ENCODE results near the gene C5orf34. TPM values are rescaled to one million over a fixed set of nuclear protein-coding genes. Genes with fewer than 3 reads are reported as not detected.

The C5orf34 gene
- total and polyA plus RNA-seq, 9 of the 15 experiments (the other 6 are each of a cell fraction or from before 2014, with no cell fraction given) = 13.2 to 32.6 (median 20.7) TPM

DNA sequence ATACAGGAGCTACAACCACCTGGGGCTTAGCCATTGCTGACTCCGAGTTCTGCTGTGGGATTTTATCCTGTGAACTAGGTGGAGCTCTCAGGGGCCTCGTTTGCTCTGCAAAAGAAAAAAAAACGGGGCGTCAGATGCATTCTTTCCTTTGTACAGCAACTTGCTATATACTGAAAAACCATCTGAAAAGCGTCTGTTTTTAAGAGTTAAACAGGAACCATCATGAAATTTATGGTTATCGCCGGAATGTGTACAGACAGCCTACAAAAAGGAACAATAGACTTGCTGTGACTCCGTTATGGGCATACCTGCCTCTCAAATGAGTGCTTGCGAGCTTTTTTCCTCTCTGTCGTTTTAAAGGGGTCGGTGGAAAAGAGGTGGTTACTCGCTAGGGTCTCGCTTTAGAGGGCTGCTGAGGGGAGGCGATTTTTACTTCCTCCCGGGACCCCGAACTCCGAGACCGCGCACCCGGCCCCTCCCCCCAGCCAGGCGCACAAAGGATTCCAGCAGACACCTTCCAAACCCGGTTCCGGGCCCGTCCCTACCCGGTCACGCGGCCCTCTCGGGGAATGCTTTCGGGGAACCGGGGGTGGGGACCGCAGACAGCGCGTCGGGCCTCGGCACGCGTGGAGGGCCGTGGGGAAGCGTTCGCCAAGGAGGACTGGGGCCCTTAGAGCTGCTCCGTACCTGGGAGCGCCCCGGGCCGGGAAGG, 41.1 kb upstream of the C5orf34 start (continued):
- TF ChIP-seq TBP (optimal IDR thresholded peaks at IDR 0.05; ENCODE audit: low read depth, low read length) (no peak), ZBTB11 (CRISPR knock-in tag; IDR thresholded peaks at IDR 0.05) (no peak), BCL6 (CRISPR knock-in tag; IDR thresholded peaks at IDR 0.05) (no peak), ESRRB (CRISPR knock-in tag; IDR thresholded peaks at IDR 0.05; ENCODE audit: borderline replicate concordance) (no peak), ZNF668 (CRISPR knock-in tag; IDR thresholded peaks at IDR 0.05) (no peak), TCF3 (CRISPR knock-in tag; IDR thresholded peaks at IDR 0.05) (no peak), ZNF407 (IDR thresholded peaks at IDR 0.05; ENCODE audit: low read depth) (no peak), HDAC6 (IDR thresholded peaks at IDR 0.05; ENCODE audit: low read depth, low read length) (no peak), ZNF197 (CRISPR knock-in tag; IDR thresholded peaks at IDR 0.05; ENCODE audit: low read depth) (no peak), MTF1 (CRISPR knock-in tag; IDR thresholded peaks at IDR 0.05; ENCODE audit: borderline replicate concordance) (no peak), POLR2AphosphoS5 (IDR thresholded peaks at IDR 0.05; ENCODE audit: control insufficient read depth, insufficient read depth, low read depth, low read length) (no peak), ZBTB12 (CRISPR knock-in tag; IDR thresholded peaks at IDR 0.05) (no peak)

Data from K562 (cell line).